Lung (tissue), 12 donors: ENCODE data around the gene CDH4. TPM values are rescaled to one million over a fixed set of nuclear protein-coding genes. Genes with fewer than 3 reads are reported as not detected.

Source experiments
- ATAC-seq: fragments of 200-7000 bp; cut with Tn5 transposase; one replicate; pipeline ENCODE4 v1.9.1; 2020; ENCODE audit warnings: moderate number of reproducible peaks; ENCODE audit not compliant: insufficient read depth, low FRiP score
- DNase-seq, 3 donors: peaks; one replicate each; pipeline ENCODE4 v3.0.0-alpha.2; 2013 to 2017
- H3K27ac ChIP-seq, 2 donors: one replicate each; pipeline ENCODE4 v1.5.1; 2013; ENCODE audit warnings: mild to moderate bottlenecking in 2 of 2, moderate library complexity in 2 of 2, control low read depth in 1 of 2, inconsistent platforms in 1 of 2, low read depth in 1 of 2, low read length in 1 of 2
- H3K27me3 ChIP-seq, 3 donors: one replicate each; pipeline ENCODE4 v1.5.1; 2013; ENCODE audit warnings: low read length in 2 of 3; ENCODE audit not compliant: control insufficient read depth in 3 of 3, insufficient read depth in 3 of 3
- H3K36me3 ChIP-seq, 4 donors: one replicate each; pipeline ENCODE4 v1.5.1; 2013; ENCODE audit warnings: low read length in 4 of 4, mild to moderate bottlenecking in 1 of 4, moderate library complexity in 1 of 4; ENCODE audit not compliant: control insufficient read depth in 4 of 4, insufficient read depth in 4 of 4
- H3K4me1 ChIP-seq, 5 donors: one replicate each; pipeline ENCODE4 v1.5.1; 2013; ENCODE audit warnings: low read length in 5 of 5, mild to moderate bottlenecking in 2 of 5, moderate library complexity in 1 of 5; ENCODE audit not compliant: control insufficient read depth in 5 of 5, insufficient read depth in 5 of 5
- H3K4me3 ChIP-seq: one replicate; pipeline ENCODE4 v1.5.1; 2013; ENCODE audit warnings: mild to moderate bottlenecking, control low read depth, moderate library complexity
- H3K9ac ChIP-seq, 2 donors: one replicate each; pipeline ENCODE4 v1.5.1; 2013; ENCODE audit warnings: low read length in 2 of 2, control low read depth in 1 of 2; ENCODE audit not compliant: insufficient read depth in 1 of 2
- H3K9me3 ChIP-seq, 4 donors: one replicate each; pipeline ENCODE4 v1.5.1; 2013; ENCODE audit warnings: low read length in 3 of 4, mild to moderate bottlenecking in 1 of 4, moderate library complexity in 1 of 4; ENCODE audit not compliant: control insufficient read depth in 4 of 4, insufficient read depth in 3 of 4
- CTCF ChIP-seq: IDR thresholded peaks from 2 replicates; pipeline ENCODE4 v1.5.1; 2012; ENCODE audit warnings: mild to moderate bottlenecking; ENCODE audit errors: control extremely low read depth, extremely low read depth
- WGBS, 2 donors: extraction: QIAGEN DNeasy Blood & Tissue Kit; methylation state at CpG; one replicate each; pipeline ENCODE4 v1.1.7; 2013; 5-methylcytosine and 5-hydroxymethylcytosine counted together
- polyA plus RNA-seq, 2 donors: library from polyadenylated mRNA; stranded (reverse); fragments of 200-250 nt; gene quantifications; one replicate each; pipeline ENCODE4 v1.2.1, GENCODE V29; 2013
- total RNA-seq, 2 donors: library from RNA; depleted of rRNA in 1 of 2; stranded (reverse); fragments of >200 nt in 1 of 2; gene quantifications; one replicate each; pipeline ENCODE4 v1.2.1, GENCODE V29; 2014 to 2021
- donor health status: control.
- donor health status: control.
- donor health status: Bipolar disorder and iron deficiency.
- donor health status: healthy.
- donor health status: DM: yes; HTN: yes; CAD: no.

CDH4 gene
- total and polyA plus RNA-seq, 4 donors = 0.10 to 2.1 (median 0.34) TPM

- Histone ChIP-seq H3K27ac (no peak overlapping the region), H3K27me3 (no peaks in the 10 kb centered on the region), H3K36me3 (no peaks in the 10 kb centered on the region), H3K9ac (no peak overlapping the region), H3K4me1 (peaks cover 0 to 1% (median 0%) of the 10 kb centered on the region in 5 donors), H3K4me3 (no peak overlapping the region), H3K9me3 (peaks cover 0 to 7% (median 0%) of the 10 kb centered on the region in 4 donors)
- ATAC-seq (no peak), DNase-seq (peak in 1 of 3 donors; percentile 5)
- no peak for TF ChIP-seq CTCF
- 51 to 72% methylated on average over 8 of the region's 8 CpGs for WGBS, 2 donors
Measured at GRCh38 chr20:61345656-61346055, 93.6 kb downstream of the CDH4 start.

GRCh38 chr20:61346996-61347395 lies 94.9 kb downstream of the CDH4 start:
- H3K27me3 ChIP-seq = peaks cover 0 to 2% (median under 1%) of the 10 kb centered on the region in 3 donors
- no peak overlapping the region for H3K27ac ChIP-seq
- no peak overlapping the region for H3K4me3 ChIP-seq
- no peaks in the 10 kb centered on the region for H3K36me3 ChIP-seq
- H3K9me3 ChIP-seq = peaks cover 0 to 5% (median 0%) of the 10 kb centered on the region in 4 donors
- peaks cover 0 to 1% (median 0%) of the 10 kb centered on the region in 5 donors for H3K4me1 ChIP-seq
- no peak overlapping the region for H3K9ac ChIP-seq
- no peak for ATAC-seq
- WGBS, 2 donors = 84 to 92% methylated on average over 11 of the region's 11 CpGs
- no peak for DNase-seq
- no peak for TF ChIP-seq CTCF

GRCh38 chr20:61347443-61347842 lies 95.4 kb downstream of the CDH4 start:
- 79 to 88% methylated on average over 13 of the region's 13 CpGs for WGBS, 2 donors
- H3K9ac ChIP-seq = no peak overlapping the region
- no peak for ATAC-seq
- peaks cover 0 to 5% (median 2%) of the 10 kb centered on the region in 3 donors for H3K27me3 ChIP-seq
- DNase-seq = no peak
- no peak overlapping the region for H3K27ac ChIP-seq
- H3K36me3 ChIP-seq = no peaks in the 10 kb centered on the region
- no peak for TF ChIP-seq CTCF
- no peak overlapping the region for H3K4me3 ChIP-seq
- H3K4me1 ChIP-seq = peaks cover 0 to 1% (median 0%) of the 10 kb centered on the region in 5 donors
- peaks cover 0 to 4% (median 0%) of the 10 kb centered on the region in 4 donors for H3K9me3 ChIP-seq
